Amniotic epithelial cell (primary cell): ENCODE results near the gene GHRH.

ENCODE experiments used
- DNase-seq: peaks from one replicate; pipeline ENCODE4 v3.0.0-alpha.2; 2010; ENCODE audit warnings: low read depth

Gene GHRH

DNA sequence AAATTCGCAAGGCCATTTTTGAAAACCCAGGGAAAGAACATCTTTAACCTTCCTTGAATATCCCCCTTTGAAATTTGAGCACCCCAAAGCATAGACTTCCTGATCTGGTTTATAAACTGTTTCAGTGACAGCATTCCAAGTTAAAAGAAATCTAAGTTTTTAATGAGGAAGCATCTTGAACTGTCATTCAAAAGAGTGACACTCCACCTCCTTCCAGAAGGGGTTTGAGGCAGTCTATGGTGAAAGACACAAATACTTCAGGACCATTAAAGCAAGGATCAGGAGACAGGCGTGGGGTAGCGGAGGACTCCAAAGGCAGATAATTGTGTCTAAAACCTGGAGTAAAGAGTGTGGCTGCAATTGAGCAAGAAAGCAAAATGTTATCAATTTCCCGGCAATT lies 691 bp downstream of the GHRH start:
- DNase-seq = no peak

DNA sequence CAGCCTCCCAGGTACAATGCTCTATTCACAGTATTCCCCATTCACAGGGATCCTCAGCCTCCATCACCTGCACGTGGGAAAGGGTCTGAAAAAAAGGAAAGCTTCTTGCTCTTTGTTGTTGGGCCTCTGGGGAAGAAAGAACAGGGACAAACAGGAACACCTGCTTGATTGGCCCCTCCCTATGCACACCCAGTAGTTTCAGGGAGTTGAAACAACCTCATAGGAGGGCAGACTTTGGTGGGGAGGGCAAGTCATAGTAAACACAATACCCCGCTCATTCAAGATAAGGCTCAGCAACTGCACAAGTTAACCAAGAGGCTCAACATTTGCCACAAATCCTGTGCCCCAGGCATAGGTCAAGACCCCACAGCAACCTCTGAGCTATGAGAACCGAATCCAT lies 1.7 kb downstream of the GHRH start:
- no peak for DNase-seq

DNA sequence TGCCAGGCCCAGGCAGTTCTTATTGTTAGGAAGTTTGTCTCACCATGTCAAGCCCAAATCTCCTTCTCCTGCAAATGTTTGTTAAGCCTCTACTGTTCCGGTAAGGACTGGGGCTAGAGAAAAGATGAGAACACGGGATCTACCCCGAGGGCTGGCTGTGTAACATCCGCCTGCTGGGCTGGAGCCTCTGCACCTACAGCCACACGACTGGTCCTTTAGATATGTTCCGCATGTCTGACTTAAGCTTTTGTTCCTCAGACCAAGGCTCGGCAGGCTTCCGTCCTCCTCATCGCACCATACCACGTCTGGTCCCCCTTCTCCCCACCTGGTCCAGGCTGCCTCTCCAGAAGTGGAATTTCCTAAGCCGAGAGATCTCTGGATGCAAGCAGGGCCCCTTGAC lies 2.6 kb downstream of the GHRH start:
- DNase-seq = no peak

DNA sequence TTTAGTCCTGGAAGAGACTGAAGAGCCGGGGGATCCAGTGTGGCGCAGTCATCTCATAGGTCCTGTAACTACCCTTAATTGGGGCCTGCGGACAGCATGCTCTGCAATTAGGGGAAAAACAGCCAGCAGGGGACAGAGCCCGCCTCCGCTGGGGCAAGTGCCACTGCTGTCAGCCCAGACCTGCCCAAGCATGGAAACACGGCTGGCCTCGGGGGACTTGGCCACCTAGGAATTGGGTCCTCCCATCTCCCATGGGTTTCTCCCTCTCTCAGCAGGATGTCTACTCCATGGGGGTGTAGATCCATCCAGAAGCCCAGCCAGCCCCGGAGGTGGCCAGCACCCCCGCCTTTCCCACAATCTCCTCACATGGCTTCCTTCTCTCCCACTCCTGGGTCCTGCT lies 3.6 kb downstream of the GHRH start:
- no peak for DNase-seq

DNA sequence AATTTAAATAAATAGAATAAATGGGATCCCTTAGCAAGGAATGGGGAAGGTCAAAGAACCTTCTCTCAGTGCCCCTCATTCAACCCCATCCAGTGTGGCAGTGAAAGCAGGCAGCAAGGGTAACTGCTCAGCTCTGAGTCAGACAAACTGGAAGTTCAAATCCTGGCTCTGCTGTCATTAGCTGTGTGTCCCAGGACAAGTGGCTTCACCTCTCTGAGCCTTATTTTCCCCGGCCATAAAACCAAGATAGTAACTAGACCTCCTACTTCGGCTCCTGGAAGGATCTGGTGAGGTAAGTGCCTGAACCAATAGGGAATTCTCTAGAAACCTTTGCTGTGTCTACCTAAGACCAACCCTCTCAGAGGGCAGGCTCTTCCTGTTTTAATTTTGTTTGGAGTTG lies 4.1 kb downstream of the GHRH start:
- DNase-seq = no peak

DNA sequence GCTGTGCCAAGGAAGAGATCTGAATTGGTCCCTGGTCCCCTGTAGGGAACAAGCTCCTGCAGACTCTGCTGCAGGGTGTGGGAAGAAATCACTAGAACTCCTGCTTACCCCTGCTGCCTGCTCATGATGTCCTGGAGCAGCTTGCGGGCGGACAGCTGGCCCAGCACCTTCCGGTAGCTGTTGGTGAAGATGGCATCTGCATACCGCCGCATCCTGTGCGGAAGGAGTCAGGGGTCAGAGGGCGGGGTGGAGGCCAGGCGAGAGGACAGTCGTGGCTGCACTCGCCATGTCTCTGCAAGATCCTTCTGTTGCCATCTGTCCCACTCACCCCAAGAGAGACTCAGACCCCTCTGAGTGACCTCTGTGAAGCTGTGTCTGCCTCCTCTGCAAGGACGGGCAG lies 5.3 kb downstream of the GHRH start:
- DNase-seq = no peak

DNA sequence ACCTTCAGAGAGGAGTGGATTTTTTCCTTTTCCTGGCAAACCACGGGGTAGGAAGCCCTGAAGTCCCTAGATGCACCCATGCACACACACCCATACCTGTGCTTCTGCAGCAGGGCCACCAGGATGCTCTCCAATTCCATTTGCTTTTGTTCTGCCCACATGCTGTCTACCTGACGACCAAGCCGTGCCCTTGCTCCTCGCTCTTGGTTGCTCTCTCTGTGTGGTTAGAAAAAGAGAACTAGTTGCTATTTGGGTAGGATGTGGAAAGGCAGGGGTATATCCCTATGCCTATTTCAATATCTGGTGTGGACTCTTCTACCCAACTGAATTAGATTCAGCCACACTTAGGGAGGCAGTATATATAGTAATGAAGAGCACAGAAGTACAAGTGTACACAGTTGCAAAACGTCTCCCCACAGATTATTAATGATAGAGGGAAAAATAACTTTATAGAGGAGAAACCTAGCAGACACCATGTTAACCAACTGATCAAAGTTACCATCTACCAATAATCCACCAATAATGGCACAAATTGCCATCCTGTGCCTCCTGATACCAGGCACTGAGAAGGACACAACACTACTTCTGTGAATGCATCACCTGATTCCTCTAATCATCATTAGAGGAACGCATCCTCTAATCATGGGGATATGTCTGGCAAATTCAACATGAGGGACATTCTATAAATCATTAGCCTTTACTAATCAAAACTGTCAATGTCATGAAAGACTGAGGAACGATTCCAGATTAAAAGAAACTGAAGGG lies 7.3 kb downstream of the GHRH start:
- DNase-seq = no peak

DNA sequence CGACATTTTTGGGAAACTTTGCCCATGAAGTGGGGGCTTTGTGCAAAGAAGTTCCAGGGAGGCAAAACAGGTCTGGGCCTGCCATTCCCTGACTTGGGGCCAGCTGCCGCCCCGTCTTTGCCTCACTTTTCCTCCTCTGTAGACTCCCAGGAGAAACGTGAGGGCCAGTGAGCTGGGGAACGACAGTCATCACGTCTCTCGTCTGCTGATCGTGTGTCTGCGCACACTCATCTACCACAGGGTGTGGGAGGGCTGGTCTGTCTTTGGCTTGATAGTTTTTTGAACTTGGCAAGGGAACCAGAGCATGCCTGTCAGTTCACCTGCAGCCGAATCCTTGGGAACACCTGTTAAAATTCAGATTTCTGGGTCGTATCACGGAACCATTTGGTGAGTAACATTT lies 8.5 kb downstream of the GHRH start:
- DNase-seq = no peak

DNA sequence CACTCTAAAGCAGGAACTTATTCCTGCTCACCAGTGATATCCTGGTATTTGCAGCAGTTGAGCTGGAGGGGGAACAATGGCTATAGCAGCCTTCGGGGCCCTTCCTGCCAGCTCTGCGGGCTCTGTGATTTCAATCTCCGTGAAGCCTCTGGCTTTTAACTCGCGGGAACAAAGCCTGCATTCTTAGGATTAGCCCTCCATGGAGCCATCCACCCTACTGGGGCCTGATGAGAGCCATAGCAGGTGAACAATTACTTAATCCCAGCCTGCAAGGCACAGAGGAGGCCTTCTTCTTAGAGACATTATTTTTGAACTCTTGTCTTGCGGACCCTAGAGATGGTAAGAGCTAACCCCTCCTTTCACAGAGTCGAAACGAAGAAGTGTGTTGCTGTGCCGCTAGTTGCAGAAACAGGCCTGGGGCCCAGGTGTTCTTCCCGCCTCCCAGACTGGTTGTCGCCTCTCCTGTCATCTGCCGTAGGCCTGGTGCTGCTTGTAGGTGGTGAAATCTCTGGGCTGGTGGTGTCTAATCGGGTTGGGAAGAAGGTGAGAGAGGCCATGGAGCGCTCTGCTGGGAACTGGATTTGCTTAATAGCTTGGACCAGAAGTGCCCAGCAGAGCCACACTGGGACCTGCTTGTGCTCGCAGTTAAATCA lies 9.7 kb downstream of the GHRH start:
- no peak for DNase-seq

DNA sequence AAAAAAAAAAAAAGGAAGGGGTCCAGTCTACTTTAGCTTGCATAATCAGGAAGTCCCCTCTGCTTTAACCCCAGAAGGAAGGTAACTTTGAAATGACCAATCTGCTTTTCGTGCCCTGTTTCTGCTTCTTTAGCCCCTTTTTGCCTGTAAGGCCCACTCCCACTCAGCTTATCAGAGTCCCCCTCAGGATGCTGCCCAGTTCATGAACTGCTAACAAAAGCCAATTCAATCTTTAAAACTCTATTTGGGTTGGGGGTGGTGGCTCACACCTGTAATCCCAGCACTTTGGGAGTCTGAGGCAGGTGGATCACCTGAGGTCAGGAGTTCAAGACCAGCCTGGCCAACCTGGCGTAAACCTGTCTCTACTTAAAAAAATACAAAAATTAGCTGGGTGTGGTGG lies 12.3 kb downstream of the GHRH start:
- no peak for DNase-seq

DNA sequence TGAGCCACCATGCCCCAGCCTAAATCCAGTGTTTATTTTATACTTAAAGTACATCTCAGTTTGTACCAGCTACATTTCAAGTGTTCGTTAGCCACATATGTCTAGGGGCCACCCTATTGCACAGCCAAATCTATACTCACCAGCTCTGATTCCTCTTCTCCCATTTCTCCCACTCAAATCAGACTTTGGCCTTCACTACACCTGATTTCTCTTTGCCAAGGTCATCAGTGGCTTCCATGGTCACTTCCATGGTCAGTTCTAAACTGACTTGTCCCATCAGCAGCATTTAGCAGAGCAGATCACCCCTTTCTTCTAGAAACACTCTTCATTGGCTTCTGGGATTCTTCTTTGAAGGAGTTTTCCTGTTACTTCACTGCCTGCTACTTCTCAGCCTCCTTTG lies 14.1 kb downstream of the GHRH start:
- DNase-seq = no peak

DNA sequence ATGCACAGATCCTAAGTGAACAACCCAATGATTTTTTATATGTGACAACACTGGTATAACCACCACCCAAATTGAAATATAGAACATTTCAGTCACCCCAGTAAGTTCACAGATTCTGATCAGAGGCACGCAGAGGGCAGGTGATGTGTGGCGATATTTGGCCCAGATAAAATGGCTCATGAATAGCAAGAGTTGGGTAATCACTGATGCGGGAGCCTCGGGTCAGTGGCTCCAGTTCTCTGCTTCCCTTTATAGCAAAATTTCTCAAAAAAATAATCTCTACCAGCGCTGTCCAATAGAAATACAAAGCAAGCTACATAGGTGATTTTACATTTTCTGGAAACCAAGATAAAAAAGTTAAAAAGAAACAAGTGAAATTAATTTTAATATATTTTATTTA lies 14.9 kb downstream of the GHRH start:
- DNase-seq = no peak

DNA sequence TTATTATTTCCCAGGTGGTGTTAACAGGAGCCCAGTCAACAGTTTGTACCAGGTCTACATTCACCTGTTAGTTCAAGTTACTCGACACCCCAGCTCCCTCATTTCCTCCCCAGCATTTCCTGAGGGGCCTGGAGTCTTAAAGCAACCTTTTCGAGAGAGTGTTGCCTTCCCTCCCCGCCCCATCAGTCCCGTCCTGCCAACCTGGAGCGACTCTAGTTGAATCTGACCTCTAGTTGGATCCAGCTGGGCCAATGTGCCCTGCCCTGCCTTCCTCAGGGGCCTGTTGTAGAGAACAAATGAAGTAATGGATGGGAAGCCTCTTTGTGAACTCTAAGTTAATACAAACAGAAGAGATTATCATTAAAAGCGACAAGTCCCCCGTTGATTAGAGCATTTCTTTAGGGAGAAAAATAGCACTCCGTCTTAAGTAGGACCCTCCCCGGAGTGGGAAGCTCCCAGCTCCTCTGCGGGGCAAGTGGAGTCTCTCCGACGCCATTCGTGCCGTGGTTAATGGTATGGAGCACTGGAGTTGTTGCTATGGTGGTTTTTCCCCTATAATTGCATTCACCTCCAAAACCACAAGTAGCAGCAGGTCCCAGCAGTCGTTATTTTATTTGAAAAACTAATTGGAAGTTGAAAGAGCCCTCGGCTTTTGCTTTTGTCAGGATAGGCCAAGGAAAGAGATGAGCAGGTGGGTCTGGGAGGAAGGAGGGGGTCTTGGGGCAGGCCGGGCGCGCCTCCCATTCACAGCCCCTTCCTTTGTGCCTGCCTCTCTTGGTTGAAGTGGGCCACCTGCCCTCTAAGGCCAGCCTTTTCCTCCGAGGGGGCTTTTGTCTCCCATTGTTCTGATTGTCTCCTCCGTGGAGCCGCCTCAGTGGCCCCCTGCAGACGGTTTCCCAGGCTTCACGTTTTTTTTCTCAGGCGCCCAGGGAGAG lies 16.1 kb downstream of the GHRH start:
- DNase-seq = no peak

DNA sequence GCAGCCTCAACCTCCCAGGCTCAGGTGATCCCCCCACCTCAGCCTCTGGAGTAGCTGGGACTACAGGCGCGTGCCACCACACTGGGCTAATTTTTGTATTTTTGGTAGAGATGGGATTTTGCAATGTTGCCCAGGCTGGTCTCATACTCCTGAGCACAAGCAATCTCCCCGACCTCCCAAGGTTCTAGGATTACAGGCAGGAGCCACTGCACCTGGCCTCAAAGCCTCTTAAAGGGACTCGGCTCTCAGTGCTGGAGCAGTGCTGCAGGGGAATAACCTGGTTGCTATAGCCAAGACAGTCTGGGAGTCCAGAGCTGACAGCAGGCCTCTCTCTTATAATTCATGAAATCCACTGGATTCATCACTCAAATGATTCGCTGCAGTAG lies 17.0 kb downstream of the GHRH start:
- peak; percentile 11 for DNase-seq

DNA sequence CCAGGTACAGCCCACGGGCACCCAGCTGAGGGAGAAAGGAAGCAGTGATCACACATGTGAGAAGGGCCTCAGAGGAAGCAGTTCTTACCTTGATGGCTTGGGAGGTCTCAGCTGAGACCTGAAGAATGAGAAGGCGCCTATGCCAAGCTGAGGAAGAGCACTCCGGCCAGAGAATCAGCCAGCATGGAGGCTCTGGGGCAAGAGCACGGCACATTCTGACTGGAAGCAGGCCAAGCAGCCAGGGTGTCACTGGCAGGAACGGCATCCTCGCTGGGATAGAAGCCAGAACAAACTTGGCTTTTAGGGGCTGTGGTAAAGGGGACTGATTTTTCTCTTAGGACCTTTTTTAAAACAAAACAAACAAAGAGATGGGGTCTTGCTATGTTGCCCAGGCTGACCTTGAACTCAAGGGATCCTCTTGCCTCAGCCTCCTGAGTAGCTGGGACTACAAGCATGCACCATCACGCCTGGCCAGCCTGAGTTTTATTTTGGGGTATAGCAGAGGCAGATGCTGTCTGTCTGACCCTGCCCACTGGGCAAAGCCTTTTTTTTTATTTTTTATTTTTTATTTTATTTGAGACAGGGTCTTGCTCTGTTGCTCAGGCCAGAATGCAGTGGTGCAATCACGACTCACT lies 17.6 kb downstream of the GHRH start:
- no peak for DNase-seq

DNA sequence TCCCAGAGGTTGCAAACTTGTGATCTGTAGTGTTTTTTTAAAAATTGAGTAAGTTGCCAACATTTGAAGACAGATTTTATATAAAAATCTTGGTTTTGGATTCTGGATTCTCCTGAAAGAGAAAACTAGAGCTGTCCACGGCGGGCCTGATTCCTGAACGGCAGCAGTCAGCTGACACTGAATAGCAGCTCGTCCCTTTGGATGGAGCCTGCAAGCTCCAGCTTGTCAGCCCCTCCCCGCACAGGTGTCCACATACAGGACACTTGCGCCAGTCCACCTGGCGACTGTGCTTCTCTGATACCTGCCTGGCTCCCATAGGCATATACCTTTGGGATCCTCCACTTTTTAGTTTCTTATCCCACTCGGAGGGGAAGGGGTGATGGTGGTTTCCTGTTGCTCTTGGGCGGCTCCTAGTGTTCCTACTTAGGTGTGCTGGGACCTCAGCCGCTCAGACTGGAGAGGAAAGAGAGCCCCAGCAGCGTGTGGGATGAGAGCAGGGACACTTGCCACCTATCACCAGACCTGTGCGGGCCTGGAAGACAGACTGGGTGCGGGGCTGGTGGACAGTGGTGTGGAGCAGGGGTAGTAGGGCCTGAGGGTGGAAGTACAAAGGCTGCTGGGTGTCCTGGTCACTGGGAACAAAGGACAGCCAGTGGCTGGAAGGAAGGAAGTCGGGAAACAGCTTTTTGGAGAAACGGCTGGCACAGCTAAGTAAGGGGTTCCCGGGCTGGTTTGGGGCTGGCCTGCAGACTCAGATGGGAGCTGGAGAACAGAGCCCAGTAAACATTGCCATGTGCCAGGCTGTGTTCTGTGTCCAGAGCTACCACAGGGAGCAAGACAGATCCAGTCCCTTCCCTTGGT lies 18.3 kb downstream of the GHRH start:
- no peak for DNase-seq

DNA sequence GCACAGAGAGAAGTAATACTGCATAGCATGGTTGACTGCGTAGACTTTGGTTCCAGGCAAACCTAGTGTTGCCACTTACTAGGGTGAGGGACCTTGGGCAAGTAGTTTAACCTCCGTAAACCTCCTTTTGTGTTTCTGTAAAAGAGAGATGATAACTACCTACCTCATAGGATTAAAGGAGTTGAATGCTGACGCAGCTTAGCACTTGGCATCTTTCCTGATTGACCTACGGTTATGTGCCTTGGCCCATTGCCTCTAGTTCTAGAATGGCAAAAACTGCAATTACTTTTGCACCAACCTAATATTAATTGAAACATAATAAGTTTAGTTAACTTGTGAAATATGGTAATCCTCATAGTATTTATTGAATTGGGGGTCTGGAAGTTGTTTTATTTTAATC lies 19.1 kb downstream of the GHRH start:
- DNase-seq = no peak

DNA sequence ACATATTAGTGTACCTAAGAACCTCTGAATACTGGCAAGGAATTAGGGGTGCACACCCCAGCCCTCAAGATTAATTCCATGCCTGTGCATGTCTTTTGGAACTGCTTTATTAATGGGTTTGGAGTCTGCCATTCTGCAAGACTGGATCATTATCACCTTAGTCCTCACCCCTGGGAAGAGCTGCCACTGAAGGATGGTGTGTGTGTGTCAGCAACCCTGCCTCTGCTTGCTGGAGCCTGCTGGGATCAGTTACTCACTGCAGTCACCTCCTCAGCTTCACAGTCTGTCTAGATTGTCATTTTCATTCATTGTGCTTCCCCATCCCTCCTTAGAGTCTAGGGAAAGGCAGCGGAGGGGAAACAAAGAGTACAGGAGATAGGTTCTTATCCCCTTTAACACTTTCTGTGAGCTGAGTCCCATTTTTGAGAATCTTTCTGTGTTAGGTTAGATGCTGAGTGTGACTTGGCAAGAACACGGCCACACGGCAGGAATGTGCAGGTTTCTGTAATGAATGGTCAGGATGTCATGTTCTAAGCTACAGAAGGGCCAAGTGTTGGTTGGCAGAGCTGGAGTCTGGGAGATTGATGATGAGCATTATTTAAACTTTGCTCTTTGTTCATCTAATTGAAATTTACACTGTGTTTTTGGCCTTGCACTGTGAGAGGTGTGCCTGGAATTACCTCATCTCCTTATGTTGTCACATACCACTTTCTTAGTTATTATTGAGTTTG lies 21.1 kb downstream of the GHRH start:
- DNase-seq = no peak

DNA sequence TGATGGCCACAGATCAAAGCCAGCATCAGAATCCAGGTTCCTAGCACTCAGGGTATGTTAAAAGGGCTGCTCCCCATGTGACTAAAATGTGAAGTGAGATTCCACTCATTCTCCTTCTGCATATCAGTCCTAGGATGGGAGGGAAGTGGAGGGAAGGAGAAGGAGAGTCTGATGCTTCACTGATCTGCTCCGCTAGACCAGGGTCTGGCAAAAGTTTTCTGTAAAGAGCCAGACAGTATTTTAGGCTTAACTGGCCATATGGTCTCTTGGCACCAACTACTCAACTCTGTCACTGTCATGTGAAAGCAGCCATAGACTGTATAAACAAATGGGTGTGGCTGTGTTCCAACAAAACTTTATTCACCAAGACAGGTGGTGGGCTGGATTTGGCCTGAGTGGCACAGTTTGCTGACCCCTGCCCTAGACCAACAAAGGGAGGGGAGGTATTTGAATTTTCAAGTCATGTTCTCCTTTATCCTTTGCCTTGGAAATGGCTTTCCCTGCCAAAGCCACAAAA lies 22.6 kb downstream of the GHRH start:
- DNase-seq = no peak

DNA sequence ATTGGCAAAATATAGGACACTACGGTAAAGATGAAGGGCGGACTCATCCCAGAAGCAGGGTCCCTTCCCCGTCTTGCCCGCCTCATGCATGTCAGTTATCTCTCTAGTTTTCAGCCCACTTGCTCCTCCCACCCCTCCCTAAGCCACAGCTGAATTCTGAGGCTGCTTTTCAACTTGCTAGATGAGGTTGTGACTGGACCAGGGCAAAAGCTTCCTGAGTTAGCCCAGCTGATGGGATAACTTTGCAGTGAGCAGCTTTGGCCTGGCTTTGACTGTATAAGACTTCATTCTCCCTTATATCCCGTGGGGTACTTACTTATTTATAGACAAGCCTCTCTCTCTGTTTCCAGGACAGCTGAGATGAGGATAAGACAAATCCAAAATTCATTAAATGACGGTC lies 23.2 kb downstream of the GHRH start:
- DNase-seq = no peak

DNA sequence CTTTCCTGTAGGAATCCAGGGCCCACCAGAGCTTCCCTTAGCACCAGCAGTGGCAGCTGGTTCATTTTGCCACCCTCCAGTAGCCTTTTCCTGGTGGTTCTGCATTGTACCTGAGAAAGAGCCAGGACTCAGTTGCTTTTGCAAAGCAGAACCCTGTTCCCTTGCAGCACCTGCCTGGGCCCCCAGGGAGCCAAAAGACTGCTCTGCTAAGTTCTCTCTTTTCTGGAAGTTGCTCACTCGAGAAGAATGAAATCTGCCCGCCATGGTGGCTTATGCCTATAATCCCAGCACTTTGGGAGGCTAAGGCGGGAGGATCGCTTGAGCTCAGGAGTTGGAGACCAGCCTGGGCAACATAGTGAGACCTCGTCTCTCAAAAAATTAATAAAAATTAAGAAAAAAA lies 24.0 kb downstream of the GHRH start:
- no peak for DNase-seq
